ENCODE data around the gene ADARB1.

The ADARB1 gene

DNA sequence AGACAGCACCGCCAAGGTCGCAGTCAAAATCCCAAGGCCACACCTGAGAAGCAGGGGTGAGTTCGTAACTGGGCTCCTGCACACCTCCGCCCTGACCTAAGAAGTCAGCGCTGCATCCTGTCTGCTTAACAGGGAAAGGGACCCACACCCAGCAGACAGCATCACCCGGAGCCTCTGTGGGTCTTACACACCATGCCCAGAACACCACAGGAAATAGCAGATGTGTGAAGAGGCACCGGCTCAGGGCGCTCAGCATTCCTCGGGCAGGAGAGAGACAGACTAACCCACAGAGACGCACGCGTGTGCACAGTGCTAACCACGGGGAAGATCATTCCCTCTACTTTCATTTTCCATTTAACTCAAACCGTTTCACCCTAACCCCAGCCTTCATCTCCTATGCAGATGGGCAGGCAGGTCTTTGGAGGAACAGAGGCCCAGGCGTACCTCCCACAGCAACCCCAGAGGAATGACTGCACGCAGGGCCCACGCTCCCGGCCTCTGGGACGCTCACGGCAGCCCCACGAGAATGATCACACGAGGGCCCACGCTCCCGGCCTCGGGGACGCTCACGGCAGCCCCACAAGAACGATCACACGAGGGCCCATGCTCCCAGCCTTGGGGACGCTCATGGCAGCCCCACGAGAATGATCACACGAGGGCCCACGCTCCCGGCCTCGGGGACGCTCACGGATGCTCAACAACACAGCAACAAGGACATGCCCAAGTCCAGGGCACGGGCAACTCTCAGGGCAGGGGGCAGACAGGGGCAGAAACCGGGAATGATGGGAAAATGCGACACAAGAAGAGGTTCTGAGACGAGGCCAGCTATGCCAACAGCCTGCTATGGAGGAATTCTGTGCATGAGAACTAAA, 192.4 kb downstream of the ADARB1 start:
- DNase-seq (ENCODE audit: low read depth in 2 of 2): peak; percentile 44 to 47

GRCh38 chr21:45267390-45267760, 193.0 kb downstream of the ADARB1 start:
- no peak for DNase-seq (ENCODE audit: low read depth in 2 of 2)

GRCh38 chr21:45269861-45270260, 195.5 kb downstream of the ADARB1 start:
- no peak for DNase-seq (ENCODE audit: low read depth in 2 of 2)

GRCh38 chr21:45270306-45270821, 196.0 kb downstream of the ADARB1 start:
- no peak for DNase-seq (ENCODE audit: low read depth in 2 of 2)

Data from stimulated activated CD8-positive, alpha-beta memory T cell treated with anti-CD3 and anti-CD28 coated beads, Interleukin-15, amount 100 ng/mL, for 48 hours (primary cell).